ENCODE data around the gene CATSPERB. TPM values are rescaled to one million over a fixed set of nuclear protein-coding genes. Genes with fewer than 3 reads are reported as not detected.

Gene CATSPERB
- total RNA-seq, 4 donors from 2014 or later: 1.8 to 12.1 (median 3.4) TPM

DNA sequence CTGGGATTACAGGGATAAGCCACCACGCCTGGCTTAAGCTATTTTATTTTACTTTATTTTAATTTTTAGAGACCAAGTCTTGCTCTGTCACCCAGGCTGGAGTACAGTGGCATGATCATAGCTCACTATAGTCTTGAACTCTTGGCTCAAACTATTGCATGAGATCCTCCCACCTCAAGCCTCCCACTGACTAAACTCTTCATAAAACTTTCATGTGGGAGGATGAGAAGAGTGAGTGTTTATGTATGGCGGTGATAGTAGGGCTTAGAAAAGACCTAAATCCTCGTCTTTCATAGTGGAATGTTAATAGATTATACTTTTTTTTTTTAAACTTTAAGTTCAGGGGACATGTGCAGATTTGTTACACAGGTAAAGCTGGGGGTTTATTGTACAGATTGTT lies 198.3 kb downstream of the CATSPERB start:
- no peak overlapping the region for H3K27ac ChIP-seq
- H3K27me3 ChIP-seq: no peaks in the 10 kb centered on the region
- H3K4me1 ChIP-seq: no peaks in the 10 kb centered on the region
- no peak for TF ChIP-seq POLR2A (IDR thresholded peaks at IDR 0.05)
- TF ChIP-seq, protein P1, sequence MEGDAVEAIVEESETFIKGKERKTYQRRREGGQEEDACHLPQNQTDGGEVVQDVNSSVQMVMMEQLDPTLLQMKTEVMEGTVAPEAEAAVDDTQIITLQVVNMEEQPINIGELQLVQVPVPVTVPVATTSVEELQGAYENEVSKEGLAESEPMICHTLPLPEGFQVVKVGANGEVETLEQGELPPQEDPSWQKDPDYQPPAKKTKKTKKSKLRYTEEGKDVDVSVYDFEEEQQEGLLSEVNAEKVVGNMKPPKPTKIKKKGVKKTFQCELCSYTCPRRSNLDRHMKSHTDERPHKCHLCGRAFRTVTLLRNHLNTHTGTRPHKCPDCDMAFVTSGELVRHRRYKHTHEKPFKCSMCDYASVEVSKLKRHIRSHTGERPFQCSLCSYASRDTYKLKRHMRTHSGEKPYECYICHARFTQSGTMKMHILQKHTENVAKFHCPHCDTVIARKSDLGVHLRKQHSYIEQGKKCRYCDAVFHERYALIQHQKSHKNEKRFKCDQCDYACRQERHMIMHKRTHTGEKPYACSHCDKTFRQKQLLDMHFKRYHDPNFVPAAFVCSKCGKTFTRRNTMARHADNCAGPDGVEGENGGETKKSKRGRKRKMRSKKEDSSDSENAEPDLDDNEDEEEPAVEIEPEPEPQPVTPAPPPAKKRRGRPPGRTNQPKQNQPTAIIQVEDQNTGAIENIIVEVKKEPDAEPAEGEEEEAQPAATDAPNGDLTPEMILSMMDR (IDR thresholded peaks at IDR 0.05): no peak
- no peak for DNase-seq
- H3K4me3 ChIP-seq (replicated peaks in 1 of 3): no peak overlapping the region
- 83% methylated on average over 3 of the region's 3 CpGs for WGBS, 2 donors
- H3K9me3 ChIP-seq: no peaks in the 10 kb centered on the region
- H3K36me3 ChIP-seq: no peaks in the 10 kb centered on the region
- intact Hi-C loops (cut with DNase I): no loop called here

Small RNAs within 50 kb of the gene (small RNA-seq; reads per million reads assigned to genes)
- gene AL133373.1 (not detected), gene POLR3GP1 (not detected), gene RF00012 (not detected)

Other genes starting within 250 kb of the CATSPERB start
- gene PPP4R3A, start 221.8 kb downstream of the CATSPERB start, total RNA-seq: 100 to 1,000 TPM in 1 of 4 donors, 10 to 100 TPM in 3; 89.7 to 108 (median 95.7) TPM
- 100 to 1,000 TPM in 1 of 4 donors, 10 to 100 TPM in 3; 57.5 to 102 (median 78.0) TPM for gene TC2N, start 135.4 kb upstream of the CATSPERB start, total RNA-seq
- gene FBLN5, start 215.6 kb upstream of the CATSPERB start, total RNA-seq: 100 to 1,000 TPM in 1 of 4 donors, 10 to 100 TPM in 3; 71.5 to 110 (median 86.4) TPM

Data from thyroid gland (tissue), 4 donors.